Parathyroid adenoma (tissue), 2 donors: ENCODE results near the gene UBXN6.

ENCODE experiments used
- H2AFZ ChIP-seq: fragments of 300-600 bp; sonication (generic); one replicate; pipeline ENCODE4 v1.7.0; 2017; ENCODE audit warnings: antibody characterized with exemption, mild to moderate bottlenecking
- H3K27ac ChIP-seq: fragments of 300-600 bp; sonication (generic); one replicate; pipeline ENCODE4 v1.7.0; 2017
- H3K27me3 ChIP-seq: fragments of 300-600 bp; sonication (generic); one replicate; pipeline ENCODE4 v1.7.0; 2017; ENCODE audit warnings: low read length; ENCODE audit not compliant: control insufficient read depth, insufficient read depth
- H3K36me3 ChIP-seq: fragments of 300-600 bp; sonication (generic); one replicate; pipeline ENCODE4 v1.7.0; 2017; ENCODE audit warnings: low read length; ENCODE audit not compliant: control insufficient read depth, insufficient read depth
- H3K4me1 ChIP-seq: fragments of 300-600 bp; sonication (generic); one replicate; pipeline ENCODE4 v1.7.0; 2017; ENCODE audit warnings: control low read depth
- H3K4me2 ChIP-seq: fragments of 300-600 bp; sonication (generic); one replicate; pipeline ENCODE4 v1.7.0; 2017; ENCODE audit warnings: low read length
- H3K4me3 ChIP-seq: fragments of 300-600 bp; sonication (generic); one replicate; pipeline ENCODE4 v1.7.0; 2017; ENCODE audit warnings: low read depth, low read length
- H3K79me2 ChIP-seq: fragments of 300-600 bp; sonication (generic); one replicate; pipeline ENCODE4 v1.7.0; 2017; ENCODE audit warnings: control low read depth
- H3K9ac ChIP-seq: fragments of 300-600 bp; sonication (generic); one replicate; pipeline ENCODE4 v1.7.0; 2017; ENCODE audit warnings: mild to moderate bottlenecking
- H3K9me3 ChIP-seq: fragments of 300-600 bp; sonication (generic); one replicate; pipeline ENCODE4 v1.7.0; 2017; ENCODE audit warnings: low read length; ENCODE audit not compliant: control insufficient read depth
- TF ChIP-seq, protein P1 (sequence below): fragments of 300-600 bp; sonication (generic); IDR thresholded peaks from one replicate; pipeline ENCODE4 v1.7.0; 2017; ENCODE audit warnings: antibody characterized with exemption, mild to moderate bottlenecking
- donor health status: primary hyperparathyroidism.

Gene UBXN6

GRCh38 chr19:4499318-4499717, 41.7 kb upstream of the UBXN6 start:
- H3K27ac ChIP-seq: no peak overlapping the region
- no peaks in the 10 kb centered on the region for H3K9me3 ChIP-seq
- no peaks in the 10 kb centered on the region for H3K4me1 ChIP-seq
- H3K4me2 ChIP-seq: no peak overlapping the region
- TF ChIP-seq, protein P1, sequence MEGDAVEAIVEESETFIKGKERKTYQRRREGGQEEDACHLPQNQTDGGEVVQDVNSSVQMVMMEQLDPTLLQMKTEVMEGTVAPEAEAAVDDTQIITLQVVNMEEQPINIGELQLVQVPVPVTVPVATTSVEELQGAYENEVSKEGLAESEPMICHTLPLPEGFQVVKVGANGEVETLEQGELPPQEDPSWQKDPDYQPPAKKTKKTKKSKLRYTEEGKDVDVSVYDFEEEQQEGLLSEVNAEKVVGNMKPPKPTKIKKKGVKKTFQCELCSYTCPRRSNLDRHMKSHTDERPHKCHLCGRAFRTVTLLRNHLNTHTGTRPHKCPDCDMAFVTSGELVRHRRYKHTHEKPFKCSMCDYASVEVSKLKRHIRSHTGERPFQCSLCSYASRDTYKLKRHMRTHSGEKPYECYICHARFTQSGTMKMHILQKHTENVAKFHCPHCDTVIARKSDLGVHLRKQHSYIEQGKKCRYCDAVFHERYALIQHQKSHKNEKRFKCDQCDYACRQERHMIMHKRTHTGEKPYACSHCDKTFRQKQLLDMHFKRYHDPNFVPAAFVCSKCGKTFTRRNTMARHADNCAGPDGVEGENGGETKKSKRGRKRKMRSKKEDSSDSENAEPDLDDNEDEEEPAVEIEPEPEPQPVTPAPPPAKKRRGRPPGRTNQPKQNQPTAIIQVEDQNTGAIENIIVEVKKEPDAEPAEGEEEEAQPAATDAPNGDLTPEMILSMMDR: no peak
- H2AFZ ChIP-seq: no peak overlapping the region
- H3K4me3 ChIP-seq: no peak overlapping the region
- no peaks in the 10 kb centered on the region for H3K27me3 ChIP-seq
- no peaks in the 10 kb centered on the region for H3K79me2 ChIP-seq
- no peaks in the 10 kb centered on the region for H3K36me3 ChIP-seq
- no peak overlapping the region for H3K9ac ChIP-seq

- no peak overlapping the region for H3K4me3 ChIP-seq
- H3K36me3 ChIP-seq: no peaks in the 10 kb centered on the region
Measured at GRCh38 chr19:4498694-4499093, 41.1 kb upstream of the UBXN6 start.

DNA sequence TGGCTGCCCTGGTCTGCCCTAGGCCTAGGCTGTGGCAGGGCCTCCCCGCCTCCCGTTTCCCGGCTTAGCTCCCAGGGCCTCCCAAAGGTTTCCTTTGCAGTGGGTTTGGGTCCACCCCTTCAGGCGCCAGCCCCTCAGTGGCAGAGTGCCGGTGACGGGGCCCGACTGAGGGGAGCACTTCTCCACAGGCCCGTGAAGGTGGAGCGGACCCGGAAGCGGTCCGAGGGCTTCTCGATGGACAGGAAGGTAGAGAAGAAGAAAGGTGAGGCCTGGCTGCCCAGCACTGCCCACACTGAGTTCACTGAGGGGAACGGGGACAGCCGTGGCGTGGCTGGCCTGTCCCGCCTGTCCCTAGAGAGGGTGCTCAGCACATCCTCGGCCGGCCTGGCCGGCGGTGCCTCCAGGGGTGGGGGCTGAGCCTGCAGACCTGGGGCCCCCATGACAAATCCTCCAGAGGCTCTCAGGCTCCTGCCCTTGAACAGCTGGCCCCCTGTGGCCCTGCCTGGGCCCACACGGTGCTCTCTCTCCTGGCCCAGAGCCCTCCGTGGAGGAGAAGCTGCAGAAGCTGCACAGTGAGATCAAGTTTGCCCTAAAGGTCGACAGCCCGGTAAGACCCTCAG, 40.3 kb upstream of the UBXN6 start:
- Histone ChIP-seq H3K9me3 (no peaks in the 10 kb centered on the region), H3K9ac (no peak overlapping the region), H3K79me2 (no peaks in the 10 kb centered on the region), H3K36me3 (no peaks in the 10 kb centered on the region), H2AFZ (no peak overlapping the region), H3K27me3 (no peaks in the 10 kb centered on the region), H3K4me3 (no peak overlapping the region), H3K27ac (no peak overlapping the region), H3K4me2 (no peak overlapping the region), H3K4me1 (no peaks in the 10 kb centered on the region)
- TF ChIP-seq, protein P1: no peak

More at GRCh38 chr19:4498694-4499093, 41.1 kb upstream of the UBXN6 start:
- no peak overlapping the region for H2AFZ ChIP-seq
- H3K9me3 ChIP-seq: no peaks in the 10 kb centered on the region
- no peak overlapping the region for H3K9ac ChIP-seq
- no peak overlapping the region for H3K27ac ChIP-seq
- TF ChIP-seq, protein P1: no peak
- H3K79me2 ChIP-seq: no peaks in the 10 kb centered on the region
- H3K27me3 ChIP-seq: no peaks in the 10 kb centered on the region
- H3K4me1 ChIP-seq: no peaks in the 10 kb centered on the region
- H3K4me2 ChIP-seq: no peak overlapping the region

DNA sequence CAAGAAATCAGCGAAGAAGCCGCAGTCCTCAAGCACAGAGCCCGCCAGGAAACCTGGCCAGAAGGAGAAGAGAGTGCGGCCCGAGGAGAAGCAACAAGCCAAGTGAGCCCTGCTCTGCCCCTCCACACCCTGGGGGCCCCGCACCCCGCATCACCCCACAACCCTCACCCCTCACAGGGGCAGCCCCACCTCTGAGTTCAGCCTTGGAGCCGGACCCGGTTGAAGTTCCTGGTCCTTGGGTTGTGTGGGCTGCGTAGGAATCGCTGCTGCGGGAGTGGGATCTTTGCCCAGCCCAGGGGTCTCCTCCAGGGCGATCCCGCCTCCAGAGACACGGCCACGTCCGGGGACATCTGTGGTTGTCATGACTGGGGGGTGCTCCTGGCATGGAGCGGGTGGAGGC, 38.7 kb upstream of the UBXN6 start:
- no peak overlapping the region for H3K27ac ChIP-seq
- no peaks in the 10 kb centered on the region for H3K27me3 ChIP-seq
- no peak overlapping the region for H3K9ac ChIP-seq
- H3K4me3 ChIP-seq: no peak overlapping the region
- H3K4me1 ChIP-seq: no peaks in the 10 kb centered on the region
- H3K4me2 ChIP-seq: no peak overlapping the region
- TF ChIP-seq, protein P1: no peak
- H2AFZ ChIP-seq: no peak overlapping the region
- no peaks in the 10 kb centered on the region for H3K36me3 ChIP-seq
- H3K79me2 ChIP-seq: no peaks in the 10 kb centered on the region
- H3K9me3 ChIP-seq: no peaks in the 10 kb centered on the region

DNA sequence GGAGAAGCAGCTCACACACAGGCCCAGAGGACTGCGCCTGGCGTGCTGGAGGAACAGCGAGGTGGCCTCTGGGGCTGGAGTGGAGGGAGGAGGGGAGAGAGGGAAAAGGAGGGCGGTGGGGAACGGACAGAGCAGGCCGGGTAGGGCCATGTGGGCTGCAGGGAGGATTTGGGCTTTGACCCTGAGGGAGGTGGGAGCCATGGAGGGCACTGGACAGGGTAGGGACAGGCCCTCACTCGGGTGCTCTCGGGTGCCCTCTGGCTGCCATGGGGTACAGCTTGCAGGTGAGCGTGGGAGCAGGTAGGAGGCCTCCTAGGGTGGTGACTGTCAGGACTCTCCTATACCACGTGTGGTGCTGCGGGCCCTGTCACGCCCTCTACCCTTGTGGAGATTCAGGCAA, 37.9 kb upstream of the UBXN6 start:
- TF ChIP-seq, protein P1: peak; percentile 12
- Histone ChIP-seq H3K36me3 (no peaks in the 10 kb centered on the region), H3K4me3 (no peak overlapping the region), H3K27ac (no peak overlapping the region), H3K79me2 (peaks cover under 1% of the 10 kb centered on the region), H3K4me2 (no peak overlapping the region), H3K4me1 (no peaks in the 10 kb centered on the region), H3K27me3 (no peaks in the 10 kb centered on the region), H2AFZ (no peak overlapping the region), H3K9me3 (no peaks in the 10 kb centered on the region), H3K9ac (no peak overlapping the region)
